ENCODE measurements around the gene KIF19.

GRCh38 chr17:74282587-74283370 is 43.2 kb upstream of the KIF19 start:
- TF ChIP-seq CTCF (IDR thresholded peaks at IDR 0.05; ENCODE audit: insufficient read depth, low read length, poor library complexity, severe bottlenecking) = no peak
- TF ChIP-seq EZH2phosphoT487 (conservative IDR thresholded peaks at IDR 0.05; ENCODE audit: low read length) = no peak
